Measurements from ENCODE around the gene CLEC2L.

The CLEC2L gene

DNA sequence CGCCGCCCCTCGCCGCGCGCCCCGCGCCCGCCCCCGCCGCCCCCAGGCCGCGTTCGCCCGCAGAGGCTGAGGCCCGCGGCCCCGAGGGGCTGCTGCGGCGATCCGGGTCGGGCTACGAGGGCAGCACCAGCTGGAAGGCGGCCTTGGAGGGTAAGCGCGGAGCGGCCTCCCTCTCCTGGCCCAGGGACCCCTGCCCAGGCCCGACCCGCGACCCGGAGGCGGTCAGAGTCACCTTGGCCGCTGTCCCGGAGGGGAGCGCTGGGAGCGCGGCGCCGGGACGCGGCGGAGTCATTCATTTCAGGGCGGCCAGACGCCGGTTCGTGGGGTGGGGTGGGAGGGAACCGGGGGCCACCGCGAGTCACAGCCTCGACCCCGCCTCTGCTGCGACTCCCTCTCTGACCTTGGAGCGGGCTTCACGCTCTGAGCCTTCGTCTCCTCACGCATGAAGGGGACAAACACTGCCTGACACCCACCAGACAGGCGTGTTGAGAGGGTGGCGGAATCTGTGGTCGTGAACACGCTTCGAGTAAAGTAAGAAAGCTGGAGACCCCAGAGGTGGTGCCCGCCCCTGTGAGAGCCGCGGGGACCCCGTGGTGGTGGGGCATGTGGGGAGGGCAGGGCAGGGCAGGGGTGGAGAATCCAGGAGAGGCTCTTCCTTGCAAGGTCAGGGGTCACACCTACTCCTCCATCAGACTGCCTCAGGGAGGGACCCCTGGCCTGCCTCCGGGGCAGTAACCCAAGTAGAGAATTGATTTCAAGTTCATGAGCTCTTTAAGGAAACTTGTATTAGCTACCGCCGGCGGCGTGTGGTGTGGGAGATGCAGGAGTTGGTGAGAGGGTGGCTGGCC, 707 bp downstream of the CLEC2L start:
- DNase-seq (ENCODE audit: insufficient read length) (no peak), FAIRE-seq (no peak)

DNA sequence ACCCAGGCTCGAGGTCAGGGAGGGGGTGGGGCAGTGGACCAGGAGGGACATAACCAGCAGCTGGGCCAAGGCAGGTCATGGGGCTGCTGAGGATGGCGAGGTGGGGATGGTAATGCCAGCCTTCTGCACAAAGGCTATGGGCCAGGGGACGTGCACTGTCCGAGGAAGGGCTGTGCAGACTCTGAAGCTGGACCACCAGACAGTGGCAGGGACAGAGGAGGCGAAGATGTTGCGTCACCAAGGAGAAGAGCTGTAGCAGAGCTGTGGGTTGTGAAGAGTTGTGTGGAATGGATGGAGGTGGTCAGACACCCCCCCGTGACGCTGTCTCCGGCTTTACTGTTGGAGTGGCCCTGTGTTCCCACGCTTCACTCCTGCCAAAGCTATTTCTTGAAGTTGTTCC, 1.8 kb downstream of the CLEC2L start:
- DNase-seq (ENCODE audit: insufficient read length) = no peak
- FAIRE-seq = no peak
- TF ChIP-seq POLR2AphosphoS5 (IDR thresholded peaks at IDR 0.05; ENCODE audit: low read depth, low read length) = no peak
- TF ChIP-seq POLR2A (IDR thresholded peaks at IDR 0.05; ENCODE audit: low read depth, low read length) = no peak
- TF ChIP-seq TAF1 (IDR thresholded peaks at IDR 0.05; ENCODE audit: borderline replicate concordance, low read depth, low read length) = no peak

More for the DNA sequence above, 707 bp downstream of the CLEC2L start:
- TF ChIP-seq POLR2AphosphoS5 (IDR thresholded peaks at IDR 0.05; ENCODE audit: low read depth, low read length) = no peak
- no peak for TF ChIP-seq TAF1 (IDR thresholded peaks at IDR 0.05; ENCODE audit: borderline replicate concordance, low read depth, low read length)
- no peak for TF ChIP-seq POLR2A (IDR thresholded peaks at IDR 0.05; ENCODE audit: low read depth, low read length)

DNA sequence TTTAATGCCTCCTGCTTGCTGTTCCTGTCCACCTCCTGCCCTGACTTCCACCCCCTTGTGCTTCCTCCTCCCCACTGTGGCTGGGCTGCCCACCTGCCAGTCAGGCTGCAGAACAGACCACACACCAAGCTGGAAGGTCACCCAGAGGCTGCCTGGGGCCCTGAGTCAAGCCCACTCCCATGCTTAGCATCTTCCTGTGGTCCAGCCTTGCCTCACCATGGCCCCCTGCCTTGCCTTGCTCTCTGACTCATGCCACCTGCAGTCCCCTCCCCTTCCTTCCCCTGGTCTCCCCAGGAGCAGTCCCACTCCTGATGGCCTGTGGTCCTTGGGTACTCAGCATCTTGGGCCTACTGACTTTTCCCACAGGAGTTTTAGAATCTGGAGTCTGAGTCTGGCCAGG, 2.3 kb downstream of the CLEC2L start:
- FAIRE-seq = no peak
- TF ChIP-seq TAF1 (IDR thresholded peaks at IDR 0.05; ENCODE audit: borderline replicate concordance, low read depth, low read length) (no peak), POLR2AphosphoS5 (IDR thresholded peaks at IDR 0.05; ENCODE audit: low read depth, low read length) (no peak), POLR2A (IDR thresholded peaks at IDR 0.05; ENCODE audit: low read depth, low read length) (no peak)
- no peak for DNase-seq (ENCODE audit: insufficient read length)

DNA sequence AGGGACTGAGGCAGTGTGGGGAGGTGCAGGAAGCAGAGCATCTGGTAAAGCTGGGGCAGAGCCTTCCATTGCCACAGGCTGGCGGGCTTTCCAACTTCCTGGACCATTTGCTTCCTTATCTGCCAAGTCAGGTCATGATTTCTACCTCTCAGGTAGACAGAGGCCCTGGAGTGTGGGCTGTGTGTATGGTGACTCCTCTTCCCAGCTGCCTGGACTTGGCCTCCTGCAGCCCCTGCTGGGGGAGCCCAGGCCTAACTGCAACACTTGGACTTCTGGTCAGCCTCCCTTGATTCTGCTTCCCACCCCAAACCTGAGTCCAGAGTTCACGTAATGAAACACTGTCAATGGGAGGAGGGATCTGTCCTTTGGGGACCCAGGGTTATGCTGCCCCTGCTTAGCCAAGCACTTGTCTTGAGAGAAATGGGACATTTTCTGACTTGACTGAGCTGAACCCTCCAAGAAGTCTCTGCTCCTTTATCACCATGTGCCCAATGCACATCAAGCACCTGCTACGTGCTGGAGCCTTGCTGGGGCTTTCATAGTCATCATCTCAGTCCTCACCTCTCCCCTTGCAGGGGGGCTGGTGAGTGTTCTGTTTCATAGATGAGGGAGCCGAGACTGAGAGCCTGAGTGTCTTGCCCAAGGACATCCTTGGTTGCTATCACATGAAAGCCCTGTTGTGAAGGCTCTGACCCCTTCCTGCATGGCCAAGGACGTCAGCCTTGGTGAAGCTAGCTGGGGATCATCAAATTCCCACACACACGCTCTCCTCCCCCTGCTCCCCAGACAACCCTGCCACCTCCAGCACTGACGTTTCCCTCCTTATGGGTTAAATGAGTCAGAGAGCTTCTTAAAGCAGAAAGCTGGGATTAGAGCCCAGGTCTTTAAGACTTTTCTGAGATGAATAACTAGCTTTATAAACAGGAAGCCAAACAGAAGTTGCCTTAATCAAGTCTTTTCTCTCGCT, 3.4 kb downstream of the CLEC2L start:
- DNase-seq (ENCODE audit: insufficient read length) (no peak), FAIRE-seq (no peak)
- TF ChIP-seq POLR2AphosphoS5 (IDR thresholded peaks at IDR 0.05; ENCODE audit: low read depth, low read length) (no peak), TAF1 (IDR thresholded peaks at IDR 0.05; ENCODE audit: borderline replicate concordance, low read depth, low read length) (no peak), POLR2A (IDR thresholded peaks at IDR 0.05; ENCODE audit: low read depth, low read length) (no peak)

DNA sequence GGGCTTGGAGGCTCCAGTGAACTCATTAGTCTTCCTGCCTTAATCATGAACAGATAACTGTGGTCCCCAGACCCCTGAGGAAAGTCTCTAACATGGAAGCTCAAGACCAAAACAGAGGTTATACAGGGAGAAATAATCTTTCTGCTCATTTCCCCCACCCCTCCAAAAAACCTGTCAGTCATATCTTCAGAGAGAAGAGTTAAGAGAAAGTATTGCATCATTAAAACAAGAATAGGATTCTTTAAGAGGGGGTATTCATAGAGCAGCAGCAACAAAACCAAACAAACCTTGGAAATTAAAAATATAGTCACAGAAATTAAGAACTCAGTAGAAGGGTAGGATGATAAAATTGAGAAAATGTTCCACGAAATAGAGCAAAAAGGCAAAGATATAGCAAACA, 7.6 kb downstream of the CLEC2L start:
- DNase-seq (ENCODE audit: insufficient read length) (no peak), FAIRE-seq (no peak)
- TF ChIP-seq POLR2AphosphoS5 (IDR thresholded peaks at IDR 0.05; ENCODE audit: low read depth, low read length) (no peak), POLR2A (IDR thresholded peaks at IDR 0.05; ENCODE audit: low read depth, low read length) (no peak), TAF1 (IDR thresholded peaks at IDR 0.05; ENCODE audit: borderline replicate concordance, low read depth, low read length) (no peak)

DNA sequence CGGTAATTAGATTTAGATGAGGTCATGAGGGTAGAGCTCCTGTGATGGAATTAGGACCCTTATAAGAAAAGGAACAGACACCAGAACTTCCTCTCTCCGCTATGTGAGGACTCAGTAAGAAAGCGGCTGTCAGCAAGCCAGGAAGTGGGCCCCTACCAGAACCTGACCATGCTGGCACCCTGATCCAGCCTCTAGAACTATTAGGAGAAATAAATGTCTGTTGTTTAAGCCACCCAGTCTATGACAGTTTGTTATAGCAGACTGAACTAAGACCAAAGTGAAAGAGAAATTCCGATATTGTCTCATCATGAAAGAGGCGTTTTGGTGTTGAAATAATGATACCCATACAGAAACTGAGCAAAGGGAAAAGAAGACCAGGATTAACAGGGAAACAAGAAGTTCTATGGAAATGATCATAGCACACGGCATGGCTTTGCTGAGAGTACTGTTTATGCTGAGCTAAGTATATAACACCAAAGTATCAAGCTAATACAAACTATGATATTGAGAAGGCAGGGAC, 9.2 kb downstream of the CLEC2L start:
- no peak for TF ChIP-seq POLR2AphosphoS5 (IDR thresholded peaks at IDR 0.05; ENCODE audit: low read depth, low read length)
- no peak for TF ChIP-seq POLR2A (IDR thresholded peaks at IDR 0.05; ENCODE audit: low read depth, low read length)
- TF ChIP-seq TAF1 (IDR thresholded peaks at IDR 0.05; ENCODE audit: borderline replicate concordance, low read depth, low read length) = no peak
- no peak for FAIRE-seq
- DNase-seq (ENCODE audit: insufficient read length) = no peak

DNA sequence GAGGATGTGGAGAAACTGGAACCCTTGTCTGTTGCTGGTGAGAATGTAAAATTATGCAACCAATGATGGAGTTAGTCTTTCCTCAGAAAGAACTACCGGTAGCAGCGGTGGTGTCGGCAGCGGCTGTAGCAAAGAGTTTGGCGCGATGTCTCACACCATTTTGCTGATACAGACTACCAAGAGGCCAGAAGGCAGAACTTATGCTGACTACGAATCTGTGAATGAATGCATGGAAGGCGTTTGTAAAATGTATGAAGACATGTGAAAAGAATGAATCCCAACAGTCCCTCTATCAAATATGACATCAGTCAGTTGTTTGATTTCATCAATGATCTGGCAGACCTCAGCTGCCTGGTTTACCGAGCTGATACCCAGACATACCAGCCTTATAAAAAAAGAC, 10.6 kb downstream of the CLEC2L start:
- TF ChIP-seq POLR2A (IDR thresholded peaks at IDR 0.05; ENCODE audit: low read depth, low read length) = no peak
- no peak for TF ChIP-seq POLR2AphosphoS5 (IDR thresholded peaks at IDR 0.05; ENCODE audit: low read depth, low read length)
- TF ChIP-seq TAF1 (IDR thresholded peaks at IDR 0.05; ENCODE audit: borderline replicate concordance, low read depth, low read length) = no peak
- FAIRE-seq = no peak
- DNase-seq (ENCODE audit: insufficient read length) = no peak

DNA sequence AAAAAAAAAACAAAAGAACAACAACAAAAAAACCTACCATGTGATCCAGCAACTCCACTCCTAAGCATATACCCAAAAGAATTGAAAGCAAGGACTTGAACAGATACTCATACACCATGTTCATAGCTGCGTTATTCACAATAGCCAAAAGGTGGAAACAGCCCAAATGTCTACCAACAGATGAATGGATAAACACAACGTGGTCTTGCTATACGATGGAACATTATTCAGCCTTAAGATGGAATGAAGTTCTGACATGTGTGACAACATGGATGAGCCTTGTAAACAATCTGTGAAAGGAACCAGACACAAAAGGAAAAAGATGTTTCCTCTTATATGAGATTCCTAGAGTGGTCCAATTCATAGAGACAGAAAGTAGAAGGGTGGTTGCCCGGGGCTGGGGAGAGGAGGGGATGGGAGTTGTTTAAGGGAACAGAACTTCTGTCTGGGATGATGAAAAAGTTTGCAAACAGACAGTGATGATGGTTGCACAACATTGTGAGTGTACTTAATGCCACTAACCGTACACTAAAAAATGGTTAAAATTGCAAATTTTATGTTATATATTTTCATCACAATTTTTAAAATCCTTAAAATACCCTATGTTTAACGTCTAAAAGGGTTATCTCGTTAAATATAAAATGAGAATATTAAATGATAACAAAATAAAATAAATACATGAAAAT, 11.6 kb downstream of the CLEC2L start:
- TF ChIP-seq POLR2AphosphoS5 (IDR thresholded peaks at IDR 0.05; ENCODE audit: low read depth, low read length) (no peak), TAF1 (IDR thresholded peaks at IDR 0.05; ENCODE audit: borderline replicate concordance, low read depth, low read length) (no peak), POLR2A (IDR thresholded peaks at IDR 0.05; ENCODE audit: low read depth, low read length) (no peak)
- FAIRE-seq = no peak

DNA sequence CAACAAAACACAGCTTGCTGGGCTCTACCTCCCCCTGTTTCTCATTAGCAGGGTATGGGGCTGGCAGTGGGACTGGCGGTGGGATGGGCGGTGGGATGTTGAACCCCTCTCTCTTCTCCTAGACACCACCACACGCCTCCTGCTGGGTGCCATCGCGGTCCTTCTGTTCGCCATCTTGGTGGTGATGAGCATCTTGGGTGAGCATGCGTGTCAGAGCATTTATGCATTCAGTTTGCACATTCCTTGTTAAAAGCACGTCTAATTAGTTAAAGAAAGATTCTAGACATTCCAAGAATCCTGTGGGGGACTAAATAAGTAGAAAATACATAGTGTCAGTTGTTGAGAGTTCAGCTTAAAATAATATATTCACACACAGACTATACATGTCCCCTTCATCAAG, 12.7 kb downstream of the CLEC2L start:
- FAIRE-seq (no peak), DNase-seq (ENCODE audit: insufficient read length) (no peak)
- TF ChIP-seq POLR2A (IDR thresholded peaks at IDR 0.05; ENCODE audit: low read depth, low read length) = no peak
- TF ChIP-seq TAF1 (IDR thresholded peaks at IDR 0.05; ENCODE audit: borderline replicate concordance, low read depth, low read length) = no peak
- TF ChIP-seq POLR2AphosphoS5 (IDR thresholded peaks at IDR 0.05; ENCODE audit: low read depth, low read length) = no peak

More for the DNA sequence above, 11.6 kb downstream of the CLEC2L start:
- no peak for DNase-seq (ENCODE audit: insufficient read length)

DNA sequence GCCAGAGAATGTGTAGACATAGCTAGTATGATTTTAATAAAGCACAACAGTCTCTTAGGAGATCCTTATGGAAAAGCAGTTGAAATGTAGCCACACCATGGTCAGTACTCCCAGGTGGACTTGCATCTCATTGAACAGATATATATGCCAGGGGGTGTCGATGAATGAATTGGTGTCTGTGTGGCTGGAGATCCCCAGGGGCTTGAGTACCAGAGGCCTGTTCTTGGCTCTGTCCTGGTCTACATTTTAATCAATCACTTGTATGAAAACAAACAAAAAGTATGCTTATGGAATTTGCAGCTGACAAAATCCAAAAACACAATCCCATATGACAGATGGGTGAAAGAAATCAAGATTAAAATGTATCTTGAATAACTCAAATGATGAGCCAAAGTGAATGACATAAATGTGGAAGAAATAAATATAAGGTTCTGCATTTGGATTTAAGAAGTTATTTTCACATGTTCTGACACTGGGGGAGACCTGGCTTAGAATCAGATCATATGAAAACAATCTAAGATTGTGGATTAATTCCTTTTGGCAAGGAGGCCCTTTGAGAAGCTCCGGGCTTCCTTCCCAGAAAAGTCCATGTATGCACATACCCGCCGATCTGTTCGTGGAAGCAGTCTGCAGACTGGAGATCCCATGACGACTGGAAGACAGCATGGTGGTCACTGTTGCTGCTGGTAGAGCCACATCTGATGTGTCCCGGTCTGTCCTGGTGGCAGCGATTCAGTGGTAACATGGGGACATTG, 15.6 kb downstream of the CLEC2L start:
- TF ChIP-seq TAF1 (IDR thresholded peaks at IDR 0.05; ENCODE audit: borderline replicate concordance, low read depth, low read length) (no peak), POLR2A (IDR thresholded peaks at IDR 0.05; ENCODE audit: low read depth, low read length) (no peak), POLR2AphosphoS5 (IDR thresholded peaks at IDR 0.05; ENCODE audit: low read depth, low read length) (no peak)
- FAIRE-seq = no peak
- DNase-seq (ENCODE audit: insufficient read length) = no peak

Measured in GM12892 (cell line).